HepG2 (cell line): ENCODE measurements around the gene R3HDM4. TPM values are rescaled to one million over a fixed set of nuclear protein-coding genes. Genes with fewer than 3 reads are reported as not detected.

Source experiments
- ATAC-seq: fragments of 200-7000 bp; cut with Tn5 transposase; 3 replicates; pipeline ENCODE4 v1.9.1; 2020; ENCODE audit warnings: mild to moderate bottlenecking, moderate library complexity
- BruUV-seq: library from RNA; stranded (reverse); fragments of 400-500 nt; replicated peaks from 2 replicates; lab custom pipeline; 2021; lab: Mats Ljungman, UMichigan
- CTCF ChIA-PET: fragments of 300-600 bp; formaldehyde crosslinking; extraction: SDS; loops from one replicate; lab custom pipeline; 2021; ENCODE audit warnings: low total read pairs, inconsistent platforms, low intra/inter-chr PET ratio; lab: Yijun Ruan, JAX
- POLR2A ChIA-PET: fragments of 350-600 bp; sonication (Branson Sonifier 250); formaldehyde crosslinking; loops from one replicate; lab custom pipeline; 2020; ENCODE audit warnings: antibody characterized with exemption, inconsistent platforms; lab: Yijun Ruan, JAX
- DNase-seq: peaks from one replicate; pipeline ENCODE4 v3.0.0-alpha.2; 2015; ENCODE audit warnings: low spot score
- FAIRE-seq: peaks from 3 replicates; lab custom pipeline; 2011; peaks lifted over from hg19 to GRCh38; lab: Jason Lieb, UNC
- H2AFZ ChIP-seq: one replicate; pipeline ENCODE4 v1.6.1; 2011; ENCODE audit warnings: low read length, inconsistent platforms
- H3K27ac ChIP-seq: fragments of 300-600 bp; 3 replicates; pipeline ENCODE4 v1.8.0; 2011; ENCODE audit warnings: mixed run types, mild to moderate bottlenecking, mixed read lengths, low read length, inconsistent platforms; ENCODE audit not compliant: insufficient read depth; ENCODE audit errors: extremely low read length
- H3K27me3 ChIP-seq, 2 experiments: fragments of 200-600 bp in 1 of 2; 2 replicates in 1 of 2; 3 replicates in 1 of 2; pipeline versions ENCODE4 v1.6.0 to v1.8.0; 2011; ENCODE audit warnings: low read length in 2 of 2, mild to moderate bottlenecking in 2 of 2, moderate library complexity in 2 of 2, inconsistent platforms in 1 of 2; ENCODE audit not compliant: insufficient read depth in 2 of 2, control insufficient read depth in 1 of 2
- H3K36me3 ChIP-seq, 2 experiments: fragments of 200-600 bp in 1 of 2; replicated peaks in 1 of 2; 2 replicates in 1 of 2; 3 replicates in 1 of 2; pipeline versions ENCODE4 v1.5.1 to v1.8.0; 2011; ENCODE audit warnings: low read length in 2 of 2, inconsistent platforms in 1 of 2; ENCODE audit not compliant: insufficient read depth in 2 of 2, control insufficient read depth in 1 of 2
- H3K4me1 ChIP-seq: 2 replicates; pipeline ENCODE4 v1.5.1; 2012; ENCODE audit warnings: low read length, inconsistent platforms; ENCODE audit not compliant: insufficient read depth
- H3K4me2 ChIP-seq: 2 replicates; pipeline ENCODE4 v1.6.0; 2011; ENCODE audit warnings: low read depth, low read length, inconsistent platforms
- H3K4me3 ChIP-seq, 3 experiments: fragments of 200-600 bp in 1 of 3; sonication (generic), shearing (Covaris generic) in 1 of 3; replicated peaks in 1 of 3; 2 replicates each; pipeline ENCODE4 v1.5.1; 2011 to 2016; ENCODE audit warnings: low read length in 3 of 3, inconsistent platforms in 2 of 3, low read depth in 2 of 3, mild to moderate bottlenecking in 2 of 3, control low read depth in 1 of 3, mixed read lengths in 1 of 3; ENCODE audit not compliant: insufficient read depth in 1 of 3
- H3K79me2 ChIP-seq: one replicate; pipeline ENCODE4 v1.6.1; 2011; ENCODE audit warnings: low read length, inconsistent platforms; ENCODE audit not compliant: insufficient read depth
- H3K9ac ChIP-seq: 2 replicates; pipeline ENCODE4 v1.6.0; 2011; ENCODE audit warnings: mild to moderate bottlenecking, low read depth, low read length, inconsistent platforms; ENCODE audit not compliant: insufficient read depth
- H3K9me3 ChIP-seq: 2 replicates; pipeline ENCODE4 v1.5.1; 2012; ENCODE audit warnings: mild to moderate bottlenecking, low read length
- H4K20me1 ChIP-seq: 2 replicates; pipeline ENCODE4 v1.6.0; 2011; ENCODE audit warnings: inconsistent platforms, mild to moderate bottlenecking, low read length, moderate library complexity; ENCODE audit not compliant: insufficient read depth
- HNRNPL ChIP-seq: fragments of 200-400 bp; formaldehyde crosslinking; IDR thresholded peaks from 2 replicates; pipeline ENCODE4 v1.6.1; 2017; ENCODE audit warnings: mild to moderate bottlenecking, low read depth, low read length
- JUNB ChIP-seq: sonication (generic); formaldehyde crosslinking; IDR thresholded peaks from 2 replicates; pipeline ENCODE4 v1.8.0; 2022; ENCODE audit warnings: missing genetic modification reagents, mild to moderate bottlenecking, borderline replicate concordance
- SNAPC2 ChIP-seq: sonication (generic); formaldehyde crosslinking; IDR thresholded peaks from 2 replicates; pipeline ENCODE4 v1.8.1; 2022; ENCODE audit warnings: mild to moderate bottlenecking, missing genetic modification reagents
- TARDBP ChIP-seq: sonication (generic); formaldehyde crosslinking; IDR thresholded peaks from 2 replicates; pipeline ENCODE4 v1.8.0; 2022; ENCODE audit warnings: mild to moderate bottlenecking, missing genetic modification reagents
- ZNF121 ChIP-seq: sonication (generic); formaldehyde crosslinking; IDR thresholded peaks from 2 replicates; pipeline ENCODE4 v1.5.0; 2020; ENCODE audit warnings: mild to moderate bottlenecking, missing genetic modification reagents
- WGBS: methylation state at CpG from one replicate; pipeline ENCODE4 v1.1.6; 2017; ENCODE audit warnings: low lambda C conversion rate; 5-methylcytosine and 5-hydroxymethylcytosine counted together
- in situ Hi-C: cut with HindIII; loops from 2 replicates; pipeline ENCODE4 v1.10.0; 2017; ENCODE audit warnings: low pct_unique_long_range_greater_than_20kb; ENCODE audit not compliant: extremely low pct_ligation_motif_present
- intact Hi-C: fragments of 100-400 bp; cut with micrococcal nuclease; formaldehyde crosslinking; loops from one replicate; pipeline ENCODE4 v1.10.0; 2022; ENCODE audit not compliant: unreplicated experiment
- polyA plus RNA-seq, 8 experiments: library from polyadenylated mRNA; depleted of rRNA in 3 of 8; stranded (reverse) in 7 of 8; unstranded in 1 of 8; fragments of >200 nt; fragmentation: Illumina TruSeq in 4 of 8; extraction: Trizol in 4 of 8; gene quantifications; 2 replicates each; pipeline versions ENCODE4 v1.2.1 to v1.2.3, GENCODE V29; 2011 to 2016; ENCODE audit warnings: low read depth in 4 of 8, missing spikeins in 1 of 8, mixed read lengths in 1 of 8; ENCODE audit not compliant: insufficient read depth in 1 of 8
- total RNA-seq, 5 experiments: library from RNA; depleted of rRNA; stranded (reverse); fragments of >200 nt; fragmentation: Illumina TruSeq; extraction: Trizol; gene quantifications; 2 replicates each; pipeline ENCODE4 v1.2.3, GENCODE V29; 2016; ENCODE audit warnings: low read depth in 1 of 5
- TF ChIP-seq, protein P1 (sequence below): sonication (generic); formaldehyde crosslinking; IDR thresholded peaks from 2 replicates; pipeline ENCODE4 v1.5.1; 2020; ENCODE audit warnings: mild to moderate bottlenecking, missing genetic modification reagents, moderate library complexity

The R3HDM4 gene
- total and polyA plus RNA-seq, 2 of the 13 experiments (the other 11 are each of a cell fraction or from before 2014, with no cell fraction given) = 26.2 to 26.9 TPM

GRCh38 chr19:944663-945241 is 31.7 kb upstream of the R3HDM4 start:
- Histone ChIP-seq H3K9me3 (no peaks in the 10 kb centered on the region), H3K36me3 (peaks cover 22 to 70% of the 10 kb centered on the region in 2 experiments), H3K9ac (no peak overlapping the region), H3K4me1 (peaks cover 40% of the 10 kb centered on the region), H3K4me3 (no peak overlapping the region), H3K27ac (no peak overlapping the region), H3K27me3 (no peaks in the 10 kb centered on the region; a peak in 1 of 5 replicates), H3K4me2 (no peak overlapping the region), H4K20me1 (peaks cover 63% of the 10 kb centered on the region; the same call in 1 of the 2 replicates), H2AFZ (no peak overlapping the region), H3K79me2 (peaks cover 81% of the 10 kb centered on the region)
- ChIA-PET POLR2A (no interaction called here), CTCF (no interaction called here)
- in situ Hi-C loops = no loop called here
- no TSS peak for BruUV-seq
- 94% methylated on average over 22 of the region's 22 CpGs for WGBS
- 0 out of 2 replicates have a peak, but pooled peaks have one; percentile 30 for TF ChIP-seq TARDBP (CRISPR knock-in tag)
- TF ChIP-seq, protein P1, sequence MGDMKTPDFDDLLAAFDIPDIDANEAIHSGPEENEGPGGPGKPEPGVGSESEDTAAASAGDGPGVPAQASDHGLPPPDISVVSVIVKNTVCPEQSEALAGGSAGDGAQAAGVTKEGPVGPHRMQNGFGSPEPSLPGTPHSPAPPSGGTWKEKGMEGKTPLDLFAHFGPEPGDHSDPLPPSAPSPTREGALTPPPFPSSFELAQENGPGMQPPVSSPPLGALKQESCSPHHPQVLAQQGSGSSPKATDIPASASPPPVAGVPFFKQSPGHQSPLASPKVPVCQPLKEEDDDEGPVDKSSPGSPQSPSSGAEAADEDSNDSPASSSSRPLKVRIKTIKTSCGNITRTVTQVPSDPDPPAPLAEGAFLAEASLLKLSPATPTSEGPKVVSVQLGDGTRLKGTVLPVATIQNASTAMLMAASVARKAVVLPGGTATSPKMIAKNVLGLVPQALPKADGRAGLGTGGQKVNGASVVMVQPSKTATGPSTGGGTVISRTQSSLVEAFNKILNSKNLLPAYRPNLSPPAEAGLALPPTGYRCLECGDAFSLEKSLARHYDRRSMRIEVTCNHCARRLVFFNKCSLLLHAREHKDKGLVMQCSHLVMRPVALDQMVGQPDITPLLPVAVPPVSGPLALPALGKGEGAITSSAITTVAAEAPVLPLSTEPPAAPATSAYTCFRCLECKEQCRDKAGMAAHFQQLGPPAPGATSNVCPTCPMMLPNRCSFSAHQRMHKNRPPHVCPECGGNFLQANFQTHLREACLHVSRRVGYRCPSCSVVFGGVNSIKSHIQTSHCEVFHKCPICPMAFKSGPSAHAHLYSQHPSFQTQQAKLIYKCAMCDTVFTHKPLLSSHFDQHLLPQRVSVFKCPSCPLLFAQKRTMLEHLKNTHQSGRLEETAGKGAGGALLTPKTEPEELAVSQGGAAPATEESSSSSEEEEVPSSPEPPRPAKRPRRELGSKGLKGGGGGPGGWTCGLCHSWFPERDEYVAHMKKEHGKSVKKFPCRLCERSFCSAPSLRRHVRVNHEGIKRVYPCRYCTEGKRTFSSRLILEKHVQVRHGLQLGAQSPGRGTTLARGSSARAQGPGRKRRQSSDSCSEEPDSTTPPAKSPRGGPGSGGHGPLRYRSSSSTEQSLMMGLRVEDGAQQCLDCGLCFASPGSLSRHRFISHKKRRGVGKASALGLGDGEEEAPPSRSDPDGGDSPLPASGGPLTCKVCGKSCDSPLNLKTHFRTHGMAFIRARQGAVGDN = peak; percentile 15
- TF ChIP-seq HNRNPL = peak; percentile 72; the same call in 1 of the 2 replicates
- TF ChIP-seq SNAPC2 (CRISPR knock-in tag) = no peak
- peak; percentile 83 for TF ChIP-seq ZNF121 (CRISPR knock-in tag)
- no peak for TF ChIP-seq JUNB (CRISPR knock-in tag)
- ATAC-seq = no peak
- FAIRE-seq = no peak
- DNase-seq = no peak
- intact Hi-C loops = no loop called here
